ENCODE measurements around the gene PODNL1.

- TF ChIP-seq CTCF (IDR thresholded peaks at IDR 0.05), result no peak
- no peak for TF ChIP-seq POLR2A (IDR thresholded peaks at IDR 0.05)
- no peak for TF ChIP-seq EP300 (IDR thresholded peaks at IDR 0.05)
Observed at GRCh38 chr19:13976446-13976845, 38.2 kb upstream of the PODNL1 start.
